Measurements from ENCODE around the gene SLC1A2. TPM values are rescaled to one million over a fixed set of nuclear protein-coding genes. Genes with fewer than 3 reads are reported as not detected.

SLC1A2 gene
- total RNA-seq, 4 donors from 2014 or later = 0.84 to 2.1 (median 1.2) TPM

GRCh38 chr11:35250621-35251020 is 168.7 kb downstream of the SLC1A2 start:
- TF ChIP-seq POLR2A (IDR thresholded peaks at IDR 0.05) (no peak), CTCF (IDR thresholded peaks at IDR 0.05) (no peak)
- no peak for DNase-seq (ENCODE audit: low spot score in 2 of 2)
- intact Hi-C loops (cut with DNase I; ENCODE audit: low total_unique reads) = no loop called here
- H3K4me3 ChIP-seq (ENCODE audit: low read depth, poor library complexity, severe bottlenecking) = no peak overlapping the region

- DNase-seq (ENCODE audit: low spot score in 2 of 2) = no peak
- no peak overlapping the region for H3K4me3 ChIP-seq (ENCODE audit: low read depth, poor library complexity, severe bottlenecking)
- 94% methylated on average over 4 of the region's 4 CpGs for WGBS, 2 donors
- intact Hi-C loops (cut with DNase I; ENCODE audit: low total_unique reads) = no loop called here
- TF ChIP-seq POLR2A (IDR thresholded peaks at IDR 0.05) = no peak
- TF ChIP-seq CTCF (IDR thresholded peaks at IDR 0.05) = no peak
These were observed 169.2 kb downstream of the SLC1A2 start for GRCh38 chr11:35250192-35250591.

- no peak for DNase-seq (ENCODE audit: low spot score in 2 of 2)
- H3K4me3 ChIP-seq (ENCODE audit: low read depth, poor library complexity, severe bottlenecking) = no peak overlapping the region
- intact Hi-C loops (cut with DNase I; ENCODE audit: low total_unique reads) = no loop called here
- WGBS, 2 donors = 59 to 68% methylated on average over 4 of the region's 4 CpGs
- TF ChIP-seq POLR2A (IDR thresholded peaks at IDR 0.05) (no peak), CTCF (IDR thresholded peaks at IDR 0.05) (no peak)
These were observed 170.6 kb downstream of the SLC1A2 start for GRCh38 chr11:35248558-35249323.

- DNase-seq (ENCODE audit: low spot score in 2 of 2) = no peak
- WGBS, 2 donors = 79 to 90% methylated on average over 3 of the region's 3 CpGs
- no peak overlapping the region for H3K4me3 ChIP-seq (ENCODE audit: low read depth, poor library complexity, severe bottlenecking)
- TF ChIP-seq CTCF (IDR thresholded peaks at IDR 0.05) (no peak), POLR2A (IDR thresholded peaks at IDR 0.05) (no peak)
- intact Hi-C loops (cut with DNase I; ENCODE audit: low total_unique reads) = no loop called here
These were observed 171.5 kb downstream of the SLC1A2 start for GRCh38 chr11:35247863-35248262.

- H3K4me3 ChIP-seq (ENCODE audit: low read depth, poor library complexity, severe bottlenecking) = no peak overlapping the region
- DNase-seq (ENCODE audit: low spot score in 2 of 2) = no peak
- intact Hi-C loops (cut with DNase I; ENCODE audit: low total_unique reads) = no loop called here
- 92 to 98% methylated on average over 3 of the region's 3 CpGs for WGBS, 2 donors
- TF ChIP-seq CTCF (IDR thresholded peaks at IDR 0.05) (no peak), POLR2A (IDR thresholded peaks at IDR 0.05) (no peak)
These were observed 171.9 kb downstream of the SLC1A2 start for GRCh38 chr11:35247428-35247827.

GRCh38 chr11:35246745-35247144 is 172.6 kb downstream of the SLC1A2 start:
- peak in 1 of 2 donors; percentile 49 for DNase-seq (ENCODE audit: low spot score in 2 of 2)
- H3K4me3 ChIP-seq (ENCODE audit: low read depth, poor library complexity, severe bottlenecking) = no peak overlapping the region
- TF ChIP-seq POLR2A (IDR thresholded peaks at IDR 0.05) (no peak), CTCF (IDR thresholded peaks at IDR 0.05) (no peak)
- 44 to 63% methylated on average over 2 of the region's 2 CpGs for WGBS, 2 donors
- intact Hi-C loops (cut with DNase I; ENCODE audit: low total_unique reads) = no loop called here

Measured in lower leg skin (tissue), 4 donors.